WTC11 (cell line): ENCODE data around the gene RASSF1.

Experiments used
- ATF2 ChIP-seq: sonication (generic); formaldehyde crosslinking; IDR thresholded peaks from 2 replicates; pipeline ENCODE4 v1.8.1; 2022; ENCODE audit warnings: low read depth, missing genetic modification reagents, borderline replicate concordance
- CBFB ChIP-seq: sonication (generic); formaldehyde crosslinking; IDR thresholded peaks from 2 replicates; pipeline ENCODE4 v1.8.1; 2022; ENCODE audit warnings: mild to moderate bottlenecking, low read depth, missing genetic modification reagents
- CTCF ChIP-seq: fragments of 200-600 bp; IDR thresholded peaks from 2 replicates; pipeline ENCODE4 v1.8.0; 2022; ENCODE audit warnings: antibody characterized with exemption
- RORB ChIP-seq: fragments of 250-450 bp; sonication (Bioruptor Pico); IDR thresholded peaks from 2 replicates; pipeline ENCODE4 v1.9.0; 2021; ENCODE audit warnings: mild to moderate bottlenecking
- USF1 ChIP-seq: sonication (generic); formaldehyde crosslinking; IDR thresholded peaks from 2 replicates; pipeline ENCODE4 v1.8.0; 2022; ENCODE audit warnings: mild to moderate bottlenecking, missing genetic modification reagents
- ZBTB21 ChIP-seq: sonication (generic); formaldehyde crosslinking; IDR thresholded peaks from 2 replicates; pipeline ENCODE4 v1.8.1; 2023; ENCODE audit warnings: mild to moderate bottlenecking, missing genetic modification reagents, borderline replicate concordance

GRCh38 chr3:50323092-50323600 is 17.5 kb downstream of the RASSF1 start:
- TF ChIP-seq USF1 (CRISPR knock-in tag) (no peak), CBFB (no peak), CTCF (no peak), ZBTB21 (CRISPR knock-in tag) (no peak), ATF2 (CRISPR knock-in tag) (no peak), RORB (CRISPR knock-in tag) (no peak)
